OCI-LY7 (cell line): Measurements from ENCODE around the gene LCN12.

Experiments used
- CTCF ChIP-seq: fragments of 200-600 bp; sonication (generic); conservative IDR thresholded peaks from 2 replicates; pipeline ENCODE4 v1.5.1; 2014; ENCODE audit warnings: mild to moderate bottlenecking, antibody characterized with exemption, low read length, moderate library complexity, mixed read lengths
- EZH2phosphoT487 ChIP-seq: fragments of 200-600 bp; sonication (generic); IDR thresholded peaks from 2 replicates; pipeline ENCODE4 v1.6.1; 2018; ENCODE audit warnings: low read depth, borderline replicate concordance, mild to moderate bottlenecking, mixed run types, antibody characterized with exemption, low read length, moderate library complexity, mixed read lengths

- TF ChIP-seq CTCF (no peak), EZH2phosphoT487 (no peak)
Measured at GRCh38 chr9:136934277-136934676, 17.8 kb upstream of the LCN12 start.
